Fibroblast of skin of back (primary cell): ENCODE results near the gene CDRT4. TPM values are rescaled to one million over a fixed set of nuclear protein-coding genes. Genes with fewer than 3 reads are reported as not detected.
"Not testable (repeated sequence)": the region's sequence is repeated elsewhere in the genome, so short reads cannot be mapped to it uniquely, and the experiment has no call there.

Experiments
- DNase-seq: peaks from one replicate; pipeline ENCODE4 v3.0.0-alpha.2; 2013
- polyA plus RNA-seq, 2 experiments: library from polyadenylated mRNA; unstranded; fragments of 120-200 nt; gene quantifications; one replicate each; pipeline ENCODE4 v1.2.1, GENCODE V29; 2013; ENCODE audit not compliant: insufficient read length in 2 of 2

Gene CDRT4
- polyA plus RNA-seq (2013, experiment 1 of 2; ENCODE audit: insufficient read length): 0.72 TPM
- 1.2 TPM for polyA plus RNA-seq (2013, experiment 2 of 2; ENCODE audit: insufficient read length)

DNA sequence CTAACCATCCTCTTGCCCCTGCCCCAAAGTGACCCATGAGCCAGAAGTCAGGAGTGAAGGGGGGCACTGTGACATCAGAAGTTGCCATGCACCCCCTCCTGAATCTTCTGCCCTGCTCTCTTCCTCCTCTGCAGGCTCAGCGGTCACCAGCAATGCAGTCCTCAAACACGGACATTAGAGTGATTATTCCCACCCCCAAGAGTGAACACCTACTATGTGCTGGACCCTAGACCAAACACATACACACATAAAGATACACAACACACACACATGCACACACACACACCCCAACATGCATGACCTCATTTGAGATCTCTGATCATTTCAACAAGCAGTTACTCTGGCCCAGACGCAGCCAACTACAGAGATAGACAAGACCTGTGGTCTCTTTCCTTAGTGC is at the start of gene CDRT4:
CDRT4 (minus strand) TSS at position 30 of the 400 bp plus-strand sequence. CDS start 27,383 bp downstream, outside the sequence.
- no peak for DNase-seq

DNA sequence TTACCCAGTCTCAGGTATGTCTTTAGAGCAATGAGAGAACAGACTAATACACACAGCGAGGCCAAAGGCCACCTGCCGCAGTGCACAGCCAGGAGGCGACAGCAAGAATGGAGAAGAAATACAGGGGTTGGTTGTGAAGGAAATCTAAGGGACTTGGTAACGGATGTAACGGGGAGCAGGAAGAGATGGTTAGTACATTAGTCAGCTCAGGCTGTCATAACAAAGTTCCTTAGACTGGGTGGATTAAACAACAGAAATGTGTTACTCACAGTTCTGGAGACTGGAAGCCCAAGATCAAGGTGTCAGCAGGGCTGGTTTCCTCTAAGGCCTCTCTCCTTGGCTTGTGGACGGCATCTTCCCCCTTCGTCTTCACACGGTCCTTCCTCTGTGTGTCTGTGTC is 48.7 kb upstream of the CDRT4 start:
- peak; percentile 83 for DNase-seq

DNA sequence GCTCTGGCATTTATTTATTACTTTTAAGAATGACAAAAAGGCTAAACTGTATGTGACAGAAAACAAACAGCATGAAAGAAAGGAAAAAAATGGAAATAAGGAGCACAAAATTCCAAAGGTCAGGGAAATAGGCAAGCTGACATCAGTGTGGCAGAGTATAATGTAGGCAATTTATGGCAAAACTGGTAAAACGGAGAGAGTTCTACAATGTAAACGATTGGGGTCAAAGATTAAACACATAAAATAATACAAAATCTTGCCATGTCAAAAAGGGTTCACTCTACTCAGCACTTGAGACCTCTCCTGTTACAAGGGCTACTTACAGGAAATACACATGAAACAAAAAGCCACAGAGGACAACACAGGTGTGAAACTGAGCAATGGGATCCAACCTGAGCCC is 47.0 kb upstream of the CDRT4 start:
- DNase-seq: no peak

DNA sequence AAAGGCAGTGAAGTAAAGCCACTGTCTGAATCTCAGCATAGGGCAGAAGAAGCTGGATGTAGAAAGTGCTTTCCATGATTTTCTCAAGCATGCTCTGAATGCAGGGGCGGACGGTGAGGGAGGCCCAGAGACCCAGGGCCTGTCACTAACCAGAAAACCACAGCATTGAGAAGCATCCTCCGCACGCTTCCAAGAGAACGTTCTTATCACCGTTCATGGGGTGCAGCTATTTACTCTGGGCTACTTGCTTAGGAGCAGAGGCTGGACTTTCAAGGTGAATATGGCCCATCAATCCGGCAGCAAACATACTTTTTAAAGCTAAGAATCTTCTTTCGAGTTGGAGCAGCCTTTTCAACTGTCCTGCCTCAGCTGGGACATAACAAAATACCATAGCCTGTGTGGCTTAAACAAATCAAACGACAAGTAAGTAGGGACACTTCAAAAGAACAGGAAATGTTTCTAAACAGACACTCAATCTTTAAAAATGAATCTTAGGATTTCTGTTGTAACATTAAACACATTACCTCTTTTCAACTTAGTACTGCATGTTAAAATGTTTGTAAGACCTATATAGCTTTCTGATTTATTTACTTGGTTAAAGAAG is 46.5 kb upstream of the CDRT4 start:
- no peak for DNase-seq

DNA sequence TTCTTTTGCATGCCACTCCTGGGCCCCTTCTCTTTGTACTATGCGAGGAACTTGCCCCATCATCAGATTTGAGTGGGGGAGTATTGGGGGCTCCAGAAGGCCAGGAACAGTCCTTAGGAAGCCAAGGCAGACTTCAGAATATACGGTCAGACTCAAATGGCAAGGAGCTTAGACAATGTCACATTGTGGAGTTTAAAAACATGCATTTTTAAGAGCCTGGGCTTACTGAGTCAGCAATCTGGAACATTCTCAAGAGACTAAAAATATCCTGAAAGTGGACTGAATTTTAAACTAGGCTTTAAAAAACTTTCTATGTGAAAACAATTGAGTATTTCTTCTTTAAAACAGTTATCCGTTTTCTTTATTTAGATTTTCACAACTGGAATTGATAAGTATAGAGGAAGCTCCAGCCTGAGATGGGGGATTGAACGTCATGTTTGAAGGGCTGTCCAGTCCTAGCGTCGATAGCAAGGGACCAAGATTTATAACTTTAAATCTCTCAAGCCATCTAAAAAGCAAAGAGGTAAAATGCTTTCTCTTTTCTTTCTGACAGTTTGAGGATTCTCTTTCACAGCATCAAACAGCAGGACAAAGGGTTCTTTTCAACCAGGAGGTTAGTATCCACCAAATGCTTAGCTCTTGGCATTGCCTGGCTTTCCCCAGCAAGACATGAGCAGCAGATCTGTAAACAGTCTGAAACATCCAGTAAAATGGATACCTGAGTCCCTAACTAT is 45.8 kb upstream of the CDRT4 start:
- peak; percentile 53 for DNase-seq

DNA sequence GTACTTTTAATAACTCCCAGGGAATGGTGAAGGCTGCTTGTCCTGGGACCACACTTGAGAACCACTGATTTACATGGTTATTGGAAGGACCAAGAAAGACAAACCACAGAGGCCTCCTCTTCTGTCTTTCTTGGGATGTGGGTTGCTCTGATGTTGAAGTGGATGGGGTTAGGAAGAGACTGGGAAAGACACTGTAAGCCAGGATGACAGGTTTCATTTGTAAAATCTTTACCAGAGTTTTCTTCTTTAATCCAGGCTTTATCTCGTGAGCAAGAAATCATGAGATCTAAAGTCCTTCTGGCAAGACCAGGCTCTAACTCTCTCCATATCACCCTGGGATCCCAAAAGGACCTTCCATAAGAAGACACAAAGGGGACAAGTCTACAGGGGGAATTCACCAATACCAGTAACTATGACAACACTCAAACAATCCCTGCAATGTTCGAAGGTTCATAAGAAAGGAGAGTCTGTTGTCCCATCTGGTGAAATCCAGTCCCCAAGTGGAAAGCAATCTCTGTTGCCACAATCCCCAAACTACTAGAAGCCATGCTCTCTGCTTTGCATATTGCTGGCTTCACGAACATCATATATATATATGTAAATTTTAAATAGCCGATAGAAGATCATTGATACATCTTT is 44.8 kb upstream of the CDRT4 start:
- no peak for DNase-seq

DNA sequence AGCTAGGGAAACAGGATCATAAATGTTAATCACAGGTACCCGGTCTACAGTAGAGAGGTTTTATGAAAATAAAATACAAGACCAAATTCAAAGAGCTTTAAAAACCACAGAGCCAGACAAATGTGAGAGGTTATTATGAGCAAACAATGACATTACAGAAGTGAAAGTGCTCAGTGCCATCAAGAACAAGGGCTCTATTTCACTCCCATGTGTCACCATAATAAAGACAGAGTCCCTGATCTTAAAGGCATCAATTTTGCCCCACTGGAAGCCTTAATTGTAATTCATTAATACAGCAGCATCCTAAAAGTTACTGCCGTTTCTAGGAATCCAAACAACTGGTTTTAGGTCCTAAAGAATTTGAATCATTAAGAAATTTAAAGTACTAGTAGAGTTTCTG is 43.7 kb upstream of the CDRT4 start:
- no peak for DNase-seq

DNA sequence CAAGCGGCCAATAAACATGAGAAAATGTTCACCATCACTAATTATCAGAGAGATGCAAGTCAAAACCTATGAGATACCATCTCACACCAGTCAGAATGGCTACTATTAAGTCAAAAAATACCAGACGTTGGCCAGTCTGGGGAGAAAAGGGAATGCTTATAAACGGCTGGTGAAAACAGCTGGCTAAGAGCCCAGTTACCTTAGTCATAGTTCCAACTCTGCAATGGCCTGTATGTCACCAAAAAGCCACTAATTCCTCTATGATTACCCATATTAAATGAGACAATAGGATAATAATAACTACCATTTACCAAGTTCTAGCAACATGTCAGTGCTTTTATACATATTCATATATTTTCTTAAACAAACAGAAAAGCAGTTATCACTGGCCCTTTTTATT is 42.9 kb upstream of the CDRT4 start:
- DNase-seq: peak; percentile 93

DNA sequence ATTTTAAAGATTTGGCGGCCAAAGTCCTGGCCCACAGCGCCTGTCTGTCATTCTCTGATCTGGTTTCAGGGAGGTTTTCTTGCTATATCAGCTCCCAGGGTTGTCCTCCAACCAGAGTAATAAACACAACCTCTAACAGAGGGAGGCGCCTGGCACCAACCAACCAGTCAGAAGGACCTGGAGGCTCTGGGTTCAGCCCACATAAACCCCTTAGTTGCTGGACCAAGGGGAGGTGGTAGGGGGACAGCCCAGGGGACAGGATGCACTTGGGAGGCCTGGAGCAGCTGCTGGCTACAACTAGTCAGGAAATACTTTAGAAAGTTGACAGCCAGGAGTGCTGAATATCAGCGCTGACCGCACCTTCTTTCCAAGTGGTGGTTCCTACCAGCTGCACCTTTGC is 41.7 kb upstream of the CDRT4 start:
- DNase-seq: no peak

DNA sequence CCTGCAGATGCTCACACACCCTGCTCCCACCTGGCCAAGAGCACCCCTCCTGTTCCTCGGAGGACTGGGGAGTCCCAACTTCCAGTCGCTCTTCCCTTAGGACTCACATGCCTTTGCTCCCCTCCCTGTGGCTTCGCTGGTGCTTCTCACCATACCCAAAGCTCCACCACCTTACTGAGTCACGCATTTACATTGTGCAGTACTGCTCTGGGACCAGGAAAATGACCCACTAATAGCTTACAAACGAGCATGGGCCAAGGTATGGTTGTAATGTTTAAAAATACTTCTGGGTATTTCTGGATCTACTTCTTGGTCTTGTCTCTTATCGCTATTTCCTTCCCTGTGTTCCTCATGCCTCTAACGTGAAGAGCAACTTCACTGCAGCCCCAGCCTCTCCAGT is 41.0 kb upstream of the CDRT4 start:
- DNase-seq: no peak

DNA sequence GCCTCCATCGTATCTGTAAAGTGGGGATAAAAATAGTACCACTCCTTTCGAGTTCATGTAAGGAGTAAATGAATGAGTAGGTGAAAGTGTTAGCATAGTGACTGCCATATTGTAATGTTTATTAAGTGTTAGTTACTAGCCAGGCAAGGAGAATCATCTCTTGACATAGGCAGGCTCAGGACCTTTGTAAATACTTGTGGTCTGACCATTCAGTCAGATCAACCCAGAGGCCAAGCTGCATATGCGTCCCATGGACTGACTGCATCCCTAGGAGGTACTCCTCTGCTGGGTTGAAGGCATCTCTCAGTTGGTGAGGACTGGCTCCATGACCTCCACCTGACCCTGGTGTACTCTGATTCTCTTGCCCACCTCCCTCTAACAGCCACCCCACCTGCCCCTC is 40.5 kb upstream of the CDRT4 start:
- DNase-seq: no peak

DNA sequence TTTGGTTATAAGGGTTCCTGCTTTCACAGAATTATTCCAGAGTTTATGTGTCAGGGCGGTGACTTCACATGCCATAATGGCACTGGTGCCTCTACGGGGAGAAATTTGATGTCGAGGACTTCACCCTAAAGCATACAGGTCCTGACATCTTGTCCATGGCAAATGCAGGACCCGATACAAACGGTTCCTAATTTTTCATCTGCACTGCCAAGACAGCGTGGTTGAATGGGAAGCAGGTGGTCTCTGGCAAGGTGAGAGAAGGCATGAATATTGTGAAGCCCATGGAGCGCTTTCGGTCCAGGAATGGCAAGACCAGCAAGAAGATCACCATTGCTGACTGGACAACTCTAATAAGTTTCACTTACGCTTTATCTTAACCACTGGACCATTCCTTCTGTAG is 39.6 kb upstream of the CDRT4 start:
- DNase-seq: no peak

DNA sequence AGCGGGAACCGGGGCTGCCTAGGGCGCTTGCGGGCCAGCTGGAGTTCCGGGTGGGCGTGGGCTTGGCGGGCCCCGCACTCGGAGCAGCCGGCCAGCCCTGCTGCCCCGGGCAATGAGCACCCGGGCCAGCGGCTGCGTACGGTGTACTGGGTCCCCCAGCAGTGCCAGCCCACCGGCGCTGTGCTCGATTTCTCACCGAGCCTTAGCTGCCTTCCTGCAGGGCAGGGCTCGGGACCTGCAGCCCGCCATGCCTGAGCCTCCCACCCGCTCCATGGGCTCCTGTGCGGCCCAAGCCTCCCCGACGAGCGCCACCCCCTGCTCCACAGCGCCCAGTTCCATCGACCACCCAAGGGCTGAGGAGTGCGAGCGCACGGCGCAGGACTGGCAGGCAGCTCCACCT is 38.3 kb upstream of the CDRT4 start:
- DNase-seq: not testable (repeated sequence)

DNA sequence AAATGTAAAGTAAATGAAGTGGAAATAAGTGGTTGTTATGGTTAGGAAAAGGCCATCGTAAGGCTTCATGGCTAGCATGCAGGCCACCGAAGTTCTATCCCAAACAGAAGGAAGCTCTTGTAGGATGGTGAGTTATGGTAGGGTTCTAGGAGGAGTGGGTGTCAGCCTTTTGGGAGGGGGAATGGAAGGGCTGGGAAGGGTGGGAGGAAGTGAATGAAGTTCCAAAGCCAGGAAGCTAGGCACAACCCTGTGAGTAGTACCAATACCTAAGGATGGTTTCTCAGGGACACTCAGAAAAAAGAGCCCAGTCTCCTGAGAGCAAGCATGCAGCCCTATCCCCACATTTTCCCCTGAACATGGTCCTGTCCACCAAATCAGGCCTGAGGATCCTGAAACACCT is 36.3 kb upstream of the CDRT4 start:
- DNase-seq: no peak

DNA sequence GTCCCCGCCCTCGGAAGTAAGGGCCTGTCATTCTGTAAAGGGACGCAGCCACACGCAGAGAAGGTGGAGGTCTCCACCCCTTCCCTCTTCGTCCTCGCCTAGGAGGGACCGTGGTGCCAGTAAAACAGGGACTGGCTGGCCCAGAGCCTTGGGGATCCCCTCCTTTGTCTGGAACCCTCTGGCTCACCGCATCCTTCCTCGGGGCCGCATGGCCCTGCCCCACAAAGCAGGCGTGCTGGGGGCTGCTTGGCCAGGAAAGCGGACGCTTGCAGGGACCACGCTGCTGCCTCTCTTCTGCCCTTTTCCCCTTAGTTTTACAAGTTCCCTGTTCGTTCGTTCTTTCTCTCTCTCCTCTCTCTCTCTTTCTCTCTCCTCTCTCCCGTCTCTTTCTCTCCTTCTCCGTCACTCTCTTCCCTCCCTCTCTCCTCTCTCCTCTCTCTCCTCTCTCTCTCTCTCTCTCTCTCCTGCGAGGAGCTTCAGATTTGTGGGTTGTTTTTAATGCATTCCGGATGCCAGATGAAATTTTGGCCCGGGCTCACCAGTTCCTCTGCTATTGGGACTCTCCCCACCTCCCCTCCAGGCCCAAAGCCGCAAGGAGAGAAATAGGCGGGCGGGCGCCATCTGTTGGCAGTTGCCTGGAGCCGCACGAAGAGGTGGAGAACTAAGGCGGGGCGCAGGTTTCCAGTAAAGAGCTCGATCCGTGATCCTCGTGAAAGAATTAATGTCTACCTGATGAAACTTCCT is 35.1 kb upstream of the CDRT4 start:
- peak; percentile 94 for DNase-seq

DNA sequence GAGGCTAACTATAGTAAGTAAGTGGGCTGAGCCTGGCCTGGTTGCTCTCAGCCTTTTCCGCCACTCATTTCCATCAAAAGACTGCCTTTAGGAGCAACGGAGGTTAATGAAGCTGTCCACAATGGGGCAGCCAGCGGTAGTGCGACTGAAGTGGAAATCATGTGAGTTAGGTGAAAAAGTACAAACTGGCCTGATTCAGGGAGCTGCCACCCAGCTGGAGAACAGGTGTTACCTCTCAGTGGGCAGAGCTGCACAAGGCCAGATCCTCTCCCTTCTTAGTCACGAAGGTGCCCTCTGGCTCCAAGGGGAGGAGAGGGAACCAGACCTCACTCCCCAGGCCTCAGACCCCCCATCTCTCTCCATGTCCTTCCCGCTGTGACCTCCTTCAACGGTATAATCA is 34.4 kb upstream of the CDRT4 start:
- DNase-seq: no peak

DNA sequence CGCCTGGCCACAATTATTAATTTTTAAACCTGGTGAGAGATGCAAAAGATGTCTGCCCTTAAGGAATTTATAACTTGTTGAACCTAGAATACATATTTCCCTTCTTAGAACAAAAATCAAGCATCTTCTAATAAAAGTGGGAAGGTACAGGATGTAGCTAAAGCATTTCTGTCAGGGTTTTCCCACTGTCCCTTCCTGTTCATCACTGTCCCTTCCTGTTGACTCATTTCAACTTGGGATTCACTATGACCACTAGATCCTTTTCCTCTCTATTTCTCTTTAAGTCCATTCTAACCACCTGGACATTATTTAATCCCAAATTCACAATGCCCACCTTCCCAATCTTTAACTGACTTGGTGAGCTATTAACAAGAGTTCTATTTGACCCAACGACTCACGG is 33.9 kb upstream of the CDRT4 start:
- no peak for DNase-seq

DNA sequence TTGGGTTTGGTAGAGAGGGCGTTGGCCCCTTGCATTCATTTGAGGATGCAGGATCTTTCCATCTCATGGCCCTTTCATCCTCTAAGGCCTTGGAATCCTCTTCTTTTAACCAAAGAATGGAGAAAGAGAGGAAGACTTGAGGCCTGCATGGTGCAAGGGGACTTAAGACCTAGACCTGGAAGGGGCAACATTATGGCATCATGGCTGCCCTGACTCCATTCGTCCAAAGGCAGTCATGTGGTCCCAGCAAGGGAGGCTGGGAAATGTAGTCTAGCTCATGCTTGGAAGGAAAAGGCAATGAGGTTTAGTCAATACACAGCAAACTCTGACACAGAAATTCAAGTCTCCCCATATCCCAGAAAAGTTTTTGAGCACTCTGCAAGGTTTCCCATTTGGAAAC is 30.7 kb upstream of the CDRT4 start:
- peak; percentile 25 for DNase-seq

DNA sequence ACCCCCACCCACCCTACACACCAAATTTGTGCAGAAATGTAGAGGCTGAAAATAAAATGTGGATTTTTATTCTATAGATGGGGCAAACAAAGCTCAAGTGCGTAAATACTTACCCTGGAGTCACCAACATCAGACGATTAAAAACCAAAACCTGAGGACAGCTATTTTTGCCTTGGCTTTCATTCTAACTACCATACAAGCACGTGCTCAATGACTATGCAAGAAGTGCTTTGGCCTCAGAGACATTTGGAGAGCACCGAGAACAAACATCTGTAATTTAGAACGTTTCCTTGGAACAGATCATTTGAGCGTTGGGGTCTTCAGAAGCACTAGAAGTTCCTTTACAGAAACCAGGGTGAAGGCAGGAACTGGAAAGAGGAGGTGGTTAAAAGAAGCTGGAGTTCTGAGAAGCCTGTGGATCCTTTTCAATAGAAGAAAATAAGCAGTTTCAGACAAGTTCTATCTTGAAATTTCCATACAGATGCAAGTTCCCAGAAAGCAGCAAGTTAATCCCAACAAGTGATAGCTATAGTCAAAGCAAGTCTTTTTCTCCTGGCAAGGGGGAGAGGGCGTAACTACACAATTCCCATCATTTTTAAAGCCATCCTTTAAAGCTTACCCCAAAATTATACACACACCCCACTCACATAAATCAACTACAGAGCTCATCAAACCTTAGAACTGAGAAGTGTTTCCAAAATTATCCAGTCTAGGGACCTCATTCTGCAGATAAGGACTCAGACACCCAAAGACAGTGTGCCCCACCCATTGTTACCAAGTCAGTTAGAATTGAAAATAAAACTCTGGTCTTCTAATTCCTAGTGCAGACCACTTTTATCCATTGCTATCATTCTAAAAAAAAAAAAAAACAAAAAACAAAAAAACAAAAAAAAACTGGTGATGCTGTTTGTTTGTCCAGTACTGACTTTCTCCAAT is 29.6 kb upstream of the CDRT4 start:
- DNase-seq: no peak

DNA sequence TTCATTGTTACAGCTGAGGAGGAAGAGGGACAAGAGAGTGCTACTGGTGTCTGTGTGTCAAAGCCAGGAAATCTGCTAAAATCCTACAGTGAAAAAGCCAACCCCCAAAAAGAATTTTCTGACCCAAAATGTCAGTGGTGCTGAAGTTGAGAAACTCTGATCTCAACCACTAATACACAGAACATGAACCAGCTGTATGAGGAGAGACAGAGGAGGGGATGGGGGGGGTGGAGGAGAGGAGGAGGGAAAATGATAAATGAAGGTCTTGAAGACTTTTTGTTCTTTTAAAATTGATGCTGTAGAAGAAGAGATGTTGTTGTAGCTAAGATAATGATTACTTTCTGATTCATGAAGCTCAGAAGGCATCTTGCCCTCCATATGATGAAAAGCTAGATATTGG is 27.4 kb upstream of the CDRT4 start:
- DNase-seq: no peak

DNA sequence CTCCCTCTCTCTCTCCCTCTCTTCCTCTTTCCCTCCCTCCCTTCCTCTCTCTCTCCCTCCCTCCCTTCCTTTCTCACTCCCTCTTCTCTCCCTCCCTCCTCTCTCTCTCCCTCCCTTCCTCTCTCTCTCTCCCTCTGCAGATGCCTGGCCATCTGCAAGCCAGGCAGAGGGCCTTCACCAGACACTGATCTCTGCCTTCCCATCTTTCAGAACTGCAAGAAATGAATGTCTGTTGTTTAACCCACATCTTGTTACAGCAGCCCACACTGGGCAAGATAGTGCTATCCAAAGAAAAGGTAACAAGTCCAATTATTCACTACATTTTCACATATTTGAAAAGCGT is 26.2 kb upstream of the CDRT4 start:
- no peak for DNase-seq
